Left kidney (tissue), 2 donors: Measurements from ENCODE around the gene GAREM1. TPM values are rescaled to one million over a fixed set of nuclear protein-coding genes. Genes with fewer than 3 reads are reported as not detected.
A peak's percentile ranks its signal among the peaks of the same experiment; 100 is the strongest.

Experiments
- DNase-seq: peaks from one replicate; pipeline ENCODE4 v3.0.0-alpha.2; 2013
- polyA plus RNA-seq: library from polyadenylated mRNA; unstranded; fragments of 120-200 nt; gene quantifications from one replicate; pipeline ENCODE4 v1.2.1, GENCODE V29; 2013; ENCODE audit not compliant: insufficient read length

Gene GAREM1
- polyA plus RNA-seq, 1 donor, result 39.6 TPM

DNA sequence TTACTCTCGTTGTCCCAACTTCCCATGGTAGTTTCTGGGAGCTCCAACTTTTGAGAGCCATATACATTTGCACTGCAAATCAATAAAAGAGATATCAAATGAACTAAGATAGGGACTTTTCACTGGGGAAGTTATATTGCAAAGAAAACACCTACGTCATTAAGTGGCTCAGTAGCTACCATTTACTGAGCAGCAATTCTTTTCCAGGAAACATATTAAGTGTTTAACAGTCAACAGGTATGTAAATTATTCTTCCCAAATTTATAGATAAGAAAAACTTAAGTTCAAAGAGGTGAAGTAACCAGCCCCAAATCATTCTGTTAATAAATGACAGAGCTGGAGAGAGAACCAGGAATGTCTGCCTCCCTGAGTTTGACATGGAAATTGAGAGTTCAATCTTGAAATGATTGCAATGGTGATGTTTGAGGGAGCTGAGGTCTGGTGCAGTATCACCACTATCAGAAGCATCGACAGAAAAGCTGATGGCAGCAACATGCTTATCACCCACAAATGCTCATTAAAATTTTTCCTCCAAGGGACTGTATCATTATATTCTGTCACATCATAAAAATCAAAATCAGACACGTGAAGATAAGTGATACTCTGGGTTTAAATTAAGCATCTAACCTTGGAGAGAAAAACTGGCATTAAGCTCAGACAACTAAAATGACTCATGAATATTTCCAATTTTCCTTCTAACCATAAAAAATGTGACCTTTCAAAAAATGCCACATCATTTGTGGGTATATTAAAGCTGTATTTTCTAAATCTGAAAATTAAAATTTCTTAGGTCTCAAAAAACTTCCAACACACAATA is 43.4 kb downstream of the GAREM1 start:
- DNase-seq, result no peak

DNA sequence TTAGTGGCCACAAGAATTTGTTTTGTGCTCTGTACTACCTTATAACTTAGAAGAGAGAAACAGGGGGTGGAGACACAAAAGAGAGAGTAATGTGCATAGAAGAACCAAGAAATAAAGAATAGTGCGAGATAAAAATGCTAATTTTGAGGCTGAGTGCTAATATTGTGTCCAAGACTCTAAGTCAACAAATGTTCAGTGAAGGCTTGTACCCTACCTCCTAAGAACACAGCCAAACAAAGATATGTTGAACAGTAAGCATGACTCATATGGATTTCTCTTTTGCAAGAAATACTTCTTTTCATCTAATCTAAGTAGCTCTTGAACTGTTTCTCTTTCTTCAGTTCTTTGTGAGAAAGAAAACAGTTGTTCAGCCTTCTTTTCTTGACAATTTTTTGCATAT is 45.2 kb downstream of the GAREM1 start:
- DNase-seq, result no peak

GRCh38 chr18:32424696-32425095 is 46.0 kb downstream of the GAREM1 start:
- DNase-seq, result no peak

GRCh38 chr18:32422978-32423740 is 47.5 kb downstream of the GAREM1 start:
- DNase-seq, result no peak

GRCh38 chr18:32422201-32422600 is 48.5 kb downstream of the GAREM1 start:
- DNase-seq, result no peak

DNA sequence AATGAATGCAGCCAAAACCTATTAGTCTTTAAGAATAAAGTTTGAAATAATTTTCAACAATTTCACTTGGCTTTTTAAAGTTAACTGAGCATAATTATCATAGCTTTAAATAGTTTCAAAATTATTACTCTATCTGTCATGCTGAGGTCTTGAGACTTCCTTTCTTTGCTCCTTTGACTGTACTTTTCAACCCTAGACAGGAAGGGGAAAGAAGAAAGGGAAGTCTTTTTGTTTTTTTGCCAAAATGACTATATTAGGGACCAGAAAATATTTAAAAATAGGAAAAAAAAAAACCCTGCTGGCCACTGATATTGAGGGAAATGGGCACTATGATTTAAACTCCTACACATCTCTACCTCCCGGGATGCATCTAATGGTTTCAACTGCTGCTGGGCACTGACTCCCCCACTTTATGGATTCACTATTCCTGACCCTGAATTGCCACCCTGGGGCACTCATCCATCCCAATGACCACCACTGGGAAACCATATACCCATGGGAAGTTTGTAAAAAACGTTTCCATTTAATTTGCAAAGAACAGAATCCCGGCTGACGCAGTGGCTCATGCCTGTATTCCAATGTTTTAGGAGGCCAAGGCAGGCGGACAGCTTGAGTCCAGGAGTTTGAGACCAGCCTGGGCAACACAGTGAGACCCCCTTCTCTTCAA is 50.5 kb downstream of the GAREM1 start:
- peak; percentile 45 for DNase-seq

- no peak for DNase-seq
Measured at GRCh38 chr18:32418148-32418547, 52.5 kb downstream of the GAREM1 start.

GRCh38 chr18:32405588-32405987 is 65.1 kb downstream of the GAREM1 start:
- DNase-seq, result no peak

GRCh38 chr18:32401621-32402020 is 69.1 kb downstream of the GAREM1 start:
- DNase-seq, result no peak

GRCh38 chr18:32393407-32393806 is 77.3 kb downstream of the GAREM1 start:
- DNase-seq, result no peak

- no peak for DNase-seq
Measured at GRCh38 chr18:32391126-32391525, 79.6 kb downstream of the GAREM1 start.

GRCh38 chr18:32389858-32390257 is 80.8 kb downstream of the GAREM1 start:
- DNase-seq, result no peak

GRCh38 chr18:32389191-32389590 is 81.5 kb downstream of the GAREM1 start:
- no peak for DNase-seq

DNA sequence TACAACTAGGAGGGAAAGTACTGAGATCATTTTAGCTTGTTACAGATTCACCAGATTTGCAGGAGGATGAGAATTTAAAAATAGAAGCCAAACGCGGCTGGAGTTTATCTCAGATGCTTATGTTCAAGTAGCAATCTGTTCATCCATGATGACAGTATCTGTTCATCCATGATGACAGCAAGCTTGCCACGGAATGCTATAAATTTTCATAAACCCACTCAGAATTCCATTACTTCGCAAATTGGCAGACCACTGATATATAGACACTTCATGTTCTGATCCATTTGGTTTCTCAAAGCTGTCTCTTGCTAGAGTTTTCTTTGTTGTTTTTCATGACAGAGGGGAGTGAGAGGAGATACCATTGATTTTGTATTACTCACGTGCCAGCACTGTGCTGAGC is 84.2 kb downstream of the GAREM1 start:
- DNase-seq, result no peak

DNA sequence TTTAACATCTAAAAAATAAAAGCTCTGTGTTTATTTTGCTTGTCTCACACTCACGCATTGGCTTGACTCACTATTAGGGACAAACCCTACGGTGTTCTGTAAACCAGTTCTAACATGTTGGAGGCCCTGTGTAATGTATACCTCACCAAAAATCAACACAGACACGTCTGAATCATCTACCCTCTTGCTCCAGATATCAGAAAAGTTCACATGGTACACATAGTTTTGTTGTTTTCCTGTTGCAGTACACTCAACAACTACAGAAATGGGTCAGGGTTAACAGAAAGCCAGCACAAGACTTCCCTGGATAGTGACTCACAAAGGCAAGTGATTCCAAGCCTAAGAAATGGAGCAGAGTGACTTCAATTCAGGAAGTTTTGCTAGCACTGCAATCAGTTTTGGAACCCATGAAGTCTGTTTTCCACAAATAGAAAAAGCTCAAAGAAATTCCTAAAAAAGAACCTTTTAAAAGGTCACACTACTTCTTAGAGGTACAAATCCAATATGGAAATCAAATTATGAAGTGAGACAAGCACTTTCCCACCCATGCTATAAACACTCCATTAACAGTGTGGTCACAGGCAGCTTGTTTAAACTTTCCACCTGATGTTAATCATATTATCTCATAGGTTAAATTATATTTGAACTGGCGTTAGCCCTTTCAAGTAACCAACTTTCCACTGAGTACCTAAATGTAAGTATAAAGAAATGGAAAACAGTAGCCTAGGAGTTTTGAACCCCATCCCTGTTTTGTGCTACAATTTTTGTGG is 87.4 kb downstream of the GAREM1 start:
- no peak for DNase-seq

DNA sequence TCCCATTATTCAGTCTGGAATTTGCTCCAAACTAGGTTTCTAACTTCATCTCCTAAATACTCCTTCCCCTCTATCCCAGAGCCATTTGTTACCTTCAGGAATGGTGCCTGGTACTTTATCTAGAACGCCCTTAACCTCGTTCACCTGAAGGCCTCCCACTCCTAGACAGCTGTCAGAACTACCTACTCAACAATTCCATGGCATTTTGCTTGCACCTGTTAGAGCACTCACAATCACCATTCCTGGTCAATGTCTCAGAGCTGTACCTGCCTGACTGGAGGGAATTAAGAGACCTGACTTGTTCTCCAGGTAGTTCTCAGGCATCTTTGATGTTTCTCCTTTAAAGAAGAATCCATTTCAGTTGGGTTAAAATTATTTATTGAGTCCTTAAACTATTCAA is 88.9 kb downstream of the GAREM1 start:
- DNase-seq, result no peak

DNA sequence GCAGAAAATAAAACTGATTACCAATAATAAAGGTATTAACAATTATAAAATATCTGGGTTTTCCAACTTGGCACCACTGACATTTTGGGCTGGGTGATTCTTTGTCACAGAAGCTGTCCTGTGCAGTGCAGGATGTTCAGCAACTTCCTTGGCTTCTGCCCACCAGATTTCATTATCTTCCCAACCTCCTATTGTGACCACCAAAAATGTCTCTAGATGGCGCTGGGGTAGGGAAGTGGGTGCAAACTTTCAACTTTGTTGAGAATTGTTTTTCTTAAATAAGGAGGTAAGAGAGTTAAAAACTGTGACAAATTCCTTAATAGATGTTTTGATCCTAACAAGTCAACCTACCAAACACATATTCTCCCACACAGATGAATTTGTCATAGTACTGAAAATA is 90.1 kb downstream of the GAREM1 start:
- DNase-seq, result no peak

- no peak for DNase-seq
Measured at GRCh38 chr18:32379891-32380290, 90.8 kb downstream of the GAREM1 start.

- DNase-seq, result no peak
Measured at GRCh38 chr18:32378705-32379104, 92.0 kb downstream of the GAREM1 start.

- peak; percentile 61 for DNase-seq
Measured at GRCh38 chr18:32373995-32374394, 96.7 kb downstream of the GAREM1 start.

DNA sequence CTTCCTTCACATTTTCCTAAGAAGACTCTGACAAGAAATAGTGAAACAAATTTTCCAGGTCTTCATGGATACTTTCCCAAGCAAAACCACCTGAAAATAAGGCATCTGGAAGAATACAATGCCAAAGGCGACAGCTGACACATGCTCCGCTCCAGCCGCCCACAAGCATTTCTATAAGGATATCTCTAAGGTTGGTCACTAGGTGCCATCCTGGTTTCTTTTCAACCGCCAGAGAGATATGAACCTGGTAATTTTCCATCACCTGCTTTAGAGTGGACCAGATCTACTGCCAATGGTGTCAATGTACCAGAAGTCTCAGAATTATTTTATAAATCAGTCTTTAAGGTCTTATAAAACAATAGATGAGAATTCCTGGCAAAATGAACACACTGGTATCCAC is 97.2 kb downstream of the GAREM1 start:
- DNase-seq, result no peak

GRCh38 chr18:32372381-32373061 is 98.2 kb downstream of the GAREM1 start:
- DNase-seq, result no peak
